Measurements from ENCODE around the gene NF2. TPM values are rescaled to one million over a fixed set of nuclear protein-coding genes. Genes with fewer than 3 reads are reported as not detected.

NF2 gene
- total RNA-seq, 1 donor from 2014 or later = 59.1 TPM

DNA sequence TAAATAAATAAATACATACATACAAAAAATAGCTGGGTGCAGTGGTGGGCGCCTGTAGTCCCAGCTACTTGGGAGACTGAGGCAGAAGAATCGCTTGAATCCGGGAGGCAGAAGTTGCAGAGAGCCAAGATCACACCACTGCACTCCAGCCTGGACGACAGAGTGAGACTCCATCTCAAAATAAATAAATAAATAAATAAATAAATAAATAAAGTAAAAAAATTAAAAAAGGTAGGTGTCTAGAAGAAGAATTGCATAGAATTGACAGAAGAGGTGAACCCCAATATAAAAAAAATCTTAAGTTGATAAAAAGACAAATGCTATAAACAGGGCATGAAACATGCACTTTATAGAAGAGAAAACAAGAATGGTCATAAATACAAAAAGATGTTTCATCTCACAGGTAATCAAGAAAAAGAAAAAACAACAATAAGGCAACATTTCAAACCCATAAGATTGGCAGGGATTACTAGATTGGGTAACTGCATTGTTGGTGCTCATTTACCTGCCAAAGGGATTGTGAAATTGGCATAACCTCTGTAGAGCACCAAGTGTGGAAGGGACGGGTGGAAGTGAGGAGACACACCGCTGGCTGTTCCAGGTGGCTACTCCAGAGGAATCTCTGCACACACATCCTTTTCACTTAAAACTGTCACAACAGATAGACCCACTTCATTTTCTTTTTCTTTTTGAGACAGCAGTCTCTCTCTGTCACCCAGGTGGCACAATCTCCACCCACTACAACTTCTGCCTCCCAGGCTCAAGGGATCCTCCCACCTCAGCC lies 44.7 kb downstream of the NF2 start:
- H3K4me3 Mint-ChIP-seq = no peak overlapping the region
- intact Hi-C loops (cut with micrococcal nuclease) = no loop called here
- no peaks in the 10 kb centered on the region for H3K27me3 Mint-ChIP-seq
- H3K27ac Mint-ChIP-seq = no peak overlapping the region
- peaks cover 29% of the 10 kb centered on the region for H3K36me3 Mint-ChIP-seq (ENCODE audit: low read depth)
- H3K9me3 Mint-ChIP-seq = no peaks in the 10 kb centered on the region
- H3K4me1 Mint-ChIP-seq = peaks cover 1% of the 10 kb centered on the region
- no peak for DNase-seq

GRCh38 chr22:29650370-29650769 lies 46.9 kb downstream of the NF2 start:
- Mint-ChIP-seq H3K4me3 (no peak overlapping the region), H3K36me3 (ENCODE audit: low read depth) (peaks cover 22% of the 10 kb centered on the region), H3K27ac (no peak overlapping the region), H3K4me1 (peaks cover 1% of the 10 kb centered on the region), H3K27me3 (no peaks in the 10 kb centered on the region), H3K9me3 (no peaks in the 10 kb centered on the region)
- no peak for DNase-seq
- intact Hi-C loops (cut with micrococcal nuclease) = no loop called here

GRCh38 chr22:29651652-29652051 lies 48.2 kb downstream of the NF2 start:
- peaks cover 1% of the 10 kb centered on the region for H3K4me1 Mint-ChIP-seq
- no peaks in the 10 kb centered on the region for H3K27me3 Mint-ChIP-seq
- intact Hi-C loops (cut with micrococcal nuclease) = no loop called here
- H3K27ac Mint-ChIP-seq = no peak overlapping the region
- H3K36me3 Mint-ChIP-seq (ENCODE audit: low read depth) = peaks cover 22% of the 10 kb centered on the region
- H3K9me3 Mint-ChIP-seq = no peaks in the 10 kb centered on the region
- no peak for DNase-seq
- no peak overlapping the region for H3K4me3 Mint-ChIP-seq

- Mint-ChIP-seq H3K36me3 (ENCODE audit: low read depth) (peaks cover 21% of the 10 kb centered on the region), H3K4me1 (peaks cover 2% of the 10 kb centered on the region), H3K27ac (no peak overlapping the region), H3K9me3 (no peaks in the 10 kb centered on the region), H3K27me3 (no peaks in the 10 kb centered on the region), H3K4me3 (no peak overlapping the region)
- DNase-seq = no peak
- intact Hi-C loops (cut with micrococcal nuclease) = no loop called here
These were observed 51.0 kb downstream of the NF2 start for GRCh38 chr22:29654420-29654819.

- intact Hi-C loops (cut with micrococcal nuclease) = no loop called here
- DNase-seq = no peak
- Mint-ChIP-seq H3K36me3 (ENCODE audit: low read depth) (peaks cover 23% of the 10 kb centered on the region), H3K27ac (no peak overlapping the region), H3K4me3 (no peak overlapping the region), H3K4me1 (peaks cover 2% of the 10 kb centered on the region), H3K9me3 (no peaks in the 10 kb centered on the region), H3K27me3 (no peaks in the 10 kb centered on the region)
These were observed 51.4 kb downstream of the NF2 start for GRCh38 chr22:29654882-29655281.

- Mint-ChIP-seq H3K27me3 (no peaks in the 10 kb centered on the region), H3K27ac (no peak overlapping the region), H3K4me1 (peaks cover 2% of the 10 kb centered on the region), H3K4me3 (no peak overlapping the region), H3K9me3 (no peaks in the 10 kb centered on the region), H3K36me3 (ENCODE audit: low read depth) (peaks cover 29% of the 10 kb centered on the region)
- DNase-seq = no peak
- intact Hi-C loops (cut with micrococcal nuclease) = no loop called here
These were observed 54.7 kb downstream of the NF2 start for GRCh38 chr22:29658176-29658575.

DNA sequence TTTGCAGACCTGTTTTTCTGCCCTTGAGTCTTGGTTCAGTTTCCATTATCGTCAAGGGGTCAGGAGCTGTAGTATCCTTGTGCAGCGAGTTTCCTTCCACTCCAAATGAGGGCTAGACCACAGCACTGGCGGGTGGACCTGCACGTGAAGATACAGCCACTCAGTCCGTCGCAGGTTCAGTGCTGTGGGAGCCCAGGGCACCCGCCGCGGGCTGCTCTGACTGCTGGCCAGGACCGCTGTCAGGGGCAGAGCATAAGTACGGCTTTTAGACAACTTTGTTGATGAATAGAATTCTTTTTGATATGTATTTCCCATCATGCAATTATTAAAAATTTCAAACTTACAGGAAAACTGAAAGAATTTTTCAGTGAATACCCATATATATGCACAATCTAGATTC lies 56.6 kb downstream of the NF2 start:
- Mint-ChIP-seq H3K27ac (no peak overlapping the region), H3K4me1 (peaks cover 5% of the 10 kb centered on the region), H3K9me3 (no peaks in the 10 kb centered on the region), H3K36me3 (ENCODE audit: low read depth) (peaks cover 38% of the 10 kb centered on the region), H3K4me3 (no peak overlapping the region), H3K27me3 (no peaks in the 10 kb centered on the region)
- DNase-seq = no peak
- intact Hi-C loops (cut with micrococcal nuclease) = no loop called here

- intact Hi-C loops (cut with micrococcal nuclease) = no loop called here
- H3K27ac Mint-ChIP-seq = no peak overlapping the region
- peaks cover 5% of the 10 kb centered on the region for H3K4me1 Mint-ChIP-seq
- H3K36me3 Mint-ChIP-seq (ENCODE audit: low read depth) = peaks cover 39% of the 10 kb centered on the region
- no peak overlapping the region for H3K4me3 Mint-ChIP-seq
- DNase-seq = no peak
- no peaks in the 10 kb centered on the region for H3K9me3 Mint-ChIP-seq
- no peaks in the 10 kb centered on the region for H3K27me3 Mint-ChIP-seq
These were observed 57.9 kb downstream of the NF2 start for GRCh38 chr22:29661336-29661735.

DNA sequence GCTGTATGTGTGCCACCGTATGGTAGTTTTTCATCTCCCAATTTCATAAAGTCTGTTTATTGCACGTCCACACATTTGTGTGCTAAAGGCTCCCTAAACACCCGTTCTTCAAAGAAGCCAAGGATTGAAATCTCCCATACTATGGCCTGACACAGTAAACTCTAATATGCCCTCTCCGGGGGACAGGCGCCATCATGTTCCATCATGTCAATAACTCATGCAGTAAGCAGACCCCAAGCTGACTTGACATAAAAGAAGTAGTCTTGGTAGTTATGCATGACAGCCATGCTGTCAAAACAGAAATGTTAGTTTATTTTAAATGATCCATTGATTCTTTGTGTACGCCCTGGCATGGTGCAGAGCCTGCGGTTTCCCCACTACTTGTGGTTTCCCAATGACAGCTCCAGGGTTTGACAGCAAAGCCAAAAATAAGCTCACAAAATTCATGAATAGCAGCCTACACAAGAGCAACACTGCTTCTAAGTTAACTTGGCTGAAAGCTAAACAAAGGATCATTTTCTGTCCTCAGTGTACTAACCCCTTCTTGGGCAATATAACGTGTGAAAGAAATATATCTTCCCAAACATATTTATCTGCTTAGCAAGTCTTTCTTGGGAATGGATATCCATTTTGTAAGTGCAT lies 59.9 kb downstream of the NF2 start:
- Mint-ChIP-seq H3K9me3 (no peaks in the 10 kb centered on the region), H3K27ac (no peak overlapping the region), H3K4me3 (no peak overlapping the region), H3K27me3 (no peaks in the 10 kb centered on the region), H3K36me3 (ENCODE audit: low read depth) (peaks cover 36% of the 10 kb centered on the region), H3K4me1 (peaks cover 5% of the 10 kb centered on the region)
- no peak for DNase-seq
- intact Hi-C loops (cut with micrococcal nuclease) = no loop called here

DNA sequence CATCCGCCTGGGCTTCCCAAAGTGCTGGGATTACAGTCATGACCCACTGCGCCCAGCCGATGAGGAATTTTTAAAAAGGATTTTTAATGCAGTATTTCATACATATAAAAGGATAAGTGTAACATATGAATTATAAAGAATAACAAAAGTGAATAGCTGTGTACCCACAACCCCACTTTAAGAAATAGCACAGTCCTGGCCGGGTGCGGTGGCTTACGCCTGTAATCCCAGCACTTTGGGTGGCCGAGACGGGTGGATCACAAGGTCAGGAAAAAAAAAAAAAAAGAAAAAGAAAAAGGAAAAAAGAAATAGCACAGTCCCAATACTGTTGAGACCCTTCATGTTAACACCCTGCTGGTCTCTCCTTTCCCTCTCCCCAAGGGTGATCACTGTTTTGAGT lies 62.1 kb downstream of the NF2 start:
- Mint-ChIP-seq H3K27me3 (no peaks in the 10 kb centered on the region), H3K4me3 (no peak overlapping the region), H3K27ac (no peak overlapping the region), H3K9me3 (no peaks in the 10 kb centered on the region), H3K36me3 (ENCODE audit: low read depth) (peaks cover 37% of the 10 kb centered on the region), H3K4me1 (peaks cover 3% of the 10 kb centered on the region)
- intact Hi-C loops (cut with micrococcal nuclease) = no loop called here
- DNase-seq = no peak

- no peak overlapping the region for H3K4me3 Mint-ChIP-seq
- no peaks in the 10 kb centered on the region for H3K9me3 Mint-ChIP-seq
- DNase-seq = no peak
- H3K36me3 Mint-ChIP-seq (ENCODE audit: low read depth) = peaks cover 36% of the 10 kb centered on the region
- H3K4me1 Mint-ChIP-seq = peaks cover 3% of the 10 kb centered on the region
- no peak overlapping the region for H3K27ac Mint-ChIP-seq
- intact Hi-C loops (cut with micrococcal nuclease) = no loop called here
- H3K27me3 Mint-ChIP-seq = no peaks in the 10 kb centered on the region
These were observed 65.2 kb downstream of the NF2 start for GRCh38 chr22:29668673-29669072.

- no peaks in the 10 kb centered on the region for H3K4me1 Mint-ChIP-seq
- no peaks in the 10 kb centered on the region for H3K27me3 Mint-ChIP-seq
- H3K9me3 Mint-ChIP-seq = no peaks in the 10 kb centered on the region
- no peak for DNase-seq
- intact Hi-C loops (cut with micrococcal nuclease) = no loop called here
- no peak overlapping the region for H3K27ac Mint-ChIP-seq
- H3K4me3 Mint-ChIP-seq = no peak overlapping the region
- peaks cover 43% of the 10 kb centered on the region for H3K36me3 Mint-ChIP-seq (ENCODE audit: low read depth)
These were observed 67.2 kb downstream of the NF2 start for GRCh38 chr22:29670626-29671025.

- Mint-ChIP-seq H3K36me3 (ENCODE audit: low read depth) (peaks cover 52% of the 10 kb centered on the region), H3K4me3 (no peak overlapping the region), H3K27ac (no peak overlapping the region), H3K27me3 (no peaks in the 10 kb centered on the region), H3K9me3 (no peaks in the 10 kb centered on the region), H3K4me1 (no peaks in the 10 kb centered on the region)
- intact Hi-C loops (cut with micrococcal nuclease) = no loop called here
- no peak for DNase-seq
These were observed 70.1 kb downstream of the NF2 start for GRCh38 chr22:29673361-29674066.

DNA sequence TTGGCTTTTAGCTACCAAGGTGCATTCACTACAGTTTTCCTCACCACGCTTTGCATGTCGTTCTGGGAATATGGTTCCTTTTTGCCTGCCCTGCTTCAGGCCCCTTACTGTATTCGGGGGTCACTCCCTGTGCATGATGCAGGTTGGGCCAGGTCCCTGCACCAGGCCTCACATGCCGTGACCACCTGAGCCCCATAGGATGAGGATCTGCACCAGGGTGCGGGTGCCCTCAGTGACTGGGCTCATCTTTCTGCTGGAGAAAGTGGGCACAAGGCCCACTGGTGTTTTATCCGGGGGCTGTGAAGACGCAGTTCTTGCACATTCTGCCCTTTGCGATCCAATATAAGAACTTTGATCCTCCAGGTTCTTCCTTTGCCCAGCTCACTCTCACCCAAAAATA lies 70.7 kb downstream of the NF2 start:
- Mint-ChIP-seq H3K27me3 (no peaks in the 10 kb centered on the region), H3K4me3 (no peak overlapping the region), H3K4me1 (no peaks in the 10 kb centered on the region), H3K9me3 (no peaks in the 10 kb centered on the region), H3K36me3 (ENCODE audit: low read depth) (peaks cover 48% of the 10 kb centered on the region), H3K27ac (no peak overlapping the region)
- DNase-seq = no peak
- intact Hi-C loops (cut with micrococcal nuclease) = no loop called here

All from activated CD4-positive, alpha-beta T cell treated with anti-CD3 and anti-CD28 coated beads, Interleukin-2, amount 10 ng/mL, durations not matched to agents 24 days and 14 days (primary cell).